Smooth muscle cell (in vitro differentiated cells): Measurements from ENCODE around the gene CPNE5. TPM values are rescaled to one million over a fixed set of nuclear protein-coding genes. Genes with fewer than 3 reads are reported as not detected.

ENCODE experiments used
- DNase-seq: peaks from one replicate; lab custom pipeline; 2025; ENCODE audit not compliant: unreplicated experiment; lab: John Stamatoyannopoulos, UW
- H2AFZ ChIP-seq: fragments of 200-600 bp; sonication (generic); 2 replicates; pipeline ENCODE4 v1.6.0; 2016; ENCODE audit warnings: antibody characterized with exemption, low read depth, mild to moderate bottlenecking
- H3F3A ChIP-seq: fragments of 200-600 bp; sonication (generic); 2 replicates; pipeline ENCODE4 v1.6.0; 2017; ENCODE audit warnings: antibody characterized with exemption, low read depth
- H3K27ac ChIP-seq: fragments of 200-600 bp; sonication (generic); 2 replicates; pipeline ENCODE4 v1.5.1; 2016; ENCODE audit warnings: low read depth, mild to moderate bottlenecking
- H3K27me3 ChIP-seq: fragments of 200-600 bp; sonication (generic); 2 replicates; pipeline ENCODE4 v1.6.1; 2016; ENCODE audit warnings: low read depth, mild to moderate bottlenecking
- H3K36me3 ChIP-seq: fragments of 200-600 bp; sonication (generic); 2 replicates; pipeline ENCODE4 v1.5.1; 2016; ENCODE audit warnings: low read depth
- H3K4me1 ChIP-seq: fragments of 200-600 bp; sonication (generic); 2 replicates; pipeline ENCODE4 v1.5.1; 2016; ENCODE audit warnings: low read depth
- H3K4me2 ChIP-seq: fragments of 200-600 bp; sonication (generic); 2 replicates; pipeline ENCODE4 v1.6.0; 2016; ENCODE audit warnings: mild to moderate bottlenecking
- H3K4me3 ChIP-seq: fragments of 200-600 bp; sonication (generic); 2 replicates; pipeline ENCODE4 v1.5.1; 2016; ENCODE audit warnings: mild to moderate bottlenecking
- H3K79me2 ChIP-seq: fragments of 200-600 bp; sonication (generic); 2 replicates; pipeline ENCODE4 v1.6.0; 2016; ENCODE audit warnings: low read depth, mild to moderate bottlenecking
- H3K9ac ChIP-seq: fragments of 200-600 bp; sonication (generic); 2 replicates; pipeline ENCODE4 v1.6.0; 2016; ENCODE audit warnings: low read depth
- H3K9me3 ChIP-seq: fragments of 200-600 bp; sonication (generic); replicated peaks from 2 replicates; pipeline ENCODE4 v1.5.1; 2016; ENCODE audit warnings: low read depth
- H4K20me1 ChIP-seq: fragments of 200-600 bp; sonication (generic); 2 replicates; pipeline ENCODE4 v1.6.0; 2016; ENCODE audit warnings: low read depth
- WGBS: methylation state at CpG from one replicate; pipeline ENCODE4 v1.1.7; 2016; ENCODE audit warnings: low lambda C conversion rate; 5-methylcytosine and 5-hydroxymethylcytosine counted together
- polyA plus RNA-seq: library from polyadenylated mRNA; unstranded; fragments of >200 nt; fragmentation: Nextera tagmentation; extraction: Ambion mirVana; gene quantifications from 2 replicates; pipeline ENCODE4 v1.2.1, GENCODE V29; 2016
- total RNA-seq: library from RNA; depleted of rRNA; stranded (reverse); fragments of >200 nt; gene quantifications from 2 replicates; pipeline ENCODE4 v1.2.3, GENCODE V29; 2014
- TF ChIP-seq, protein P1 (sequence below): fragments of 200-600 bp; sonication (generic); IDR thresholded peaks from 2 replicates; pipeline ENCODE4 v1.5.1; 2017; ENCODE audit warnings: borderline replicate concordance, mild to moderate bottlenecking, antibody characterized with exemption; ENCODE audit not compliant: insufficient read depth, poor library complexity, severe bottlenecking

CPNE5 gene
- total and polyA plus RNA-seq, 2 experiments from 2014 or later = 1.0 TPM; not detected in 1

DNA sequence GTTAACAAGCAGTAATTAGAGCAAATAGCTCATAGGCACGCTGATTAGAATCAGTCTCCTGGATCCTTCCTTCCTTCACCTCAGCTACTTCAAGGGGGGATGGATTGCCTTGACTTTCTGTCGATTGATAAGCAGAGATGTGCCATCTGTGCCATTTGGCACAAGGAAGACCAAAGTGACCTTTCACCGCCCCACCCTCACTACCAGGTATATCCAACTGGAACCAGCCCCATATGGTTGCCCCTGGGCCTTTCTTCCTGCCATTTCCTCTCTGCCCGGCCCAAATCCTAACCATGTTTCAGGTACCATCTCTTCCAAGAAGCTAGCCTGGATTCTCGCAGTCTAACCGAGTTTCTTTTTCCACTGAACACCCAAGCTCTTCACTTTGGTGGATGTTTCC, 8.7 kb upstream of the CPNE5 start:
- peaks cover 17% of the 10 kb centered on the region for H3K4me1 ChIP-seq
- H3K27me3 ChIP-seq = no peaks in the 10 kb centered on the region
- H3K4me2 ChIP-seq = peak overlapping the region; percentile 84
- H3K9ac ChIP-seq = no peak overlapping the region
- WGBS = 94% methylated on average over 6 of the region's 6 CpGs
- TF ChIP-seq, protein P1, sequence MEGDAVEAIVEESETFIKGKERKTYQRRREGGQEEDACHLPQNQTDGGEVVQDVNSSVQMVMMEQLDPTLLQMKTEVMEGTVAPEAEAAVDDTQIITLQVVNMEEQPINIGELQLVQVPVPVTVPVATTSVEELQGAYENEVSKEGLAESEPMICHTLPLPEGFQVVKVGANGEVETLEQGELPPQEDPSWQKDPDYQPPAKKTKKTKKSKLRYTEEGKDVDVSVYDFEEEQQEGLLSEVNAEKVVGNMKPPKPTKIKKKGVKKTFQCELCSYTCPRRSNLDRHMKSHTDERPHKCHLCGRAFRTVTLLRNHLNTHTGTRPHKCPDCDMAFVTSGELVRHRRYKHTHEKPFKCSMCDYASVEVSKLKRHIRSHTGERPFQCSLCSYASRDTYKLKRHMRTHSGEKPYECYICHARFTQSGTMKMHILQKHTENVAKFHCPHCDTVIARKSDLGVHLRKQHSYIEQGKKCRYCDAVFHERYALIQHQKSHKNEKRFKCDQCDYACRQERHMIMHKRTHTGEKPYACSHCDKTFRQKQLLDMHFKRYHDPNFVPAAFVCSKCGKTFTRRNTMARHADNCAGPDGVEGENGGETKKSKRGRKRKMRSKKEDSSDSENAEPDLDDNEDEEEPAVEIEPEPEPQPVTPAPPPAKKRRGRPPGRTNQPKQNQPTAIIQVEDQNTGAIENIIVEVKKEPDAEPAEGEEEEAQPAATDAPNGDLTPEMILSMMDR = no peak
- DNase-seq = no peak
- H3K36me3 ChIP-seq = no peaks in the 10 kb centered on the region
- no peak overlapping the region for H3K4me3 ChIP-seq
- H3F3A ChIP-seq = peaks cover 9% of the 10 kb centered on the region
- H2AFZ ChIP-seq = no peak overlapping the region
- no peak overlapping the region for H3K27ac ChIP-seq
- no peaks in the 10 kb centered on the region for H3K79me2 ChIP-seq
- H3K9me3 ChIP-seq = no peaks in the 10 kb centered on the region
- no peaks in the 10 kb centered on the region for H4K20me1 ChIP-seq

DNA sequence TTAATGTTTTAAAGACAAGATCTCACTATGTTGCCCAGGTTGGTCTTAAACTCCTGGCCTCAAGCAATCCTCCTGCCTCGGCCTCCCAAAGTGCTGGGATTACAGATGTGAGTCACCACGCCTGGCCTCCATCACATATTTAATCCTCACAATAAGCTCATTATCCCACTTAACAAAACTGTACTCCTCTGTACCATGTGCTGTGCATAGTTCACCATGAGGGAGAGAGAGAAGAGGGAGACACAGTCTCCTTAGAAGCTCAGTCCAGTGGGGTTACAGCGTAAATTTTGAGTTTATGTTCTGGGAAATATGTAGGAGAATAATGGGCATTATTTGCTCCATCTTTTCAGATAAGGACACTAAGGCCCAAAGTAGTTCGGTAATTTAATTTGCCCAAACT, 7.9 kb upstream of the CPNE5 start:
- Histone ChIP-seq H3K27me3 (no peaks in the 10 kb centered on the region), H2AFZ (no peak overlapping the region), H3K4me2 (no peak overlapping the region), H3K4me3 (no peak overlapping the region), H3K36me3 (no peaks in the 10 kb centered on the region), H3K27ac (no peak overlapping the region), H4K20me1 (no peaks in the 10 kb centered on the region), H3K9me3 (no peaks in the 10 kb centered on the region), H3K9ac (no peak overlapping the region), H3F3A (peaks cover 5% of the 10 kb centered on the region), H3K4me1 (peaks cover 17% of the 10 kb centered on the region), H3K79me2 (no peaks in the 10 kb centered on the region)
- 84% methylated on average over 4 of the region's 4 CpGs for WGBS
- no peak for DNase-seq
- TF ChIP-seq, protein P1 = no peak

DNA sequence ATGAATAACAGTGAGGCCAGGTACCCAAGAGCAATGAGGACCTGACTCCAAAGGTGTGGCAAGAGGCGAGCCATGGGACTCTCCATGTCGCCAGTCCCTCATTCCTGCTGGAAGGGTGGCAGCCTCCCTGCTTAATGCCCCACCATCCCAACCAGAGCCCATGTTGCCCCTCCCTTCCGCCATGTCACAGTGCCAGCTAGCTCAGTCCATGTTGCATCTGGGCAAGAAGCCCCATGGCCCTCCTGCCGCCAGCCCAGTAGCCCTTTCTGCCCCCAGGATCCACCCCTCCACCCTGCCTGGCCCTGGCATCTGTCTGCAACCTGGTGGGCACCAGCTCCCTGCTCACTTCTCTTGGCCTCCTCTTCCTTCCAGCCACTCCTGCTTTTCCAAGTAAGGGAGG, 6.0 kb upstream of the CPNE5 start:
- WGBS = 81% methylated on average over 4 of the region's 4 CpGs
- TF ChIP-seq, protein P1 = no peak
- H3K4me2 ChIP-seq = no peak overlapping the region
- H3K9ac ChIP-seq = no peak overlapping the region
- H3K79me2 ChIP-seq = no peaks in the 10 kb centered on the region
- no peaks in the 10 kb centered on the region for H3K36me3 ChIP-seq
- H2AFZ ChIP-seq = no peak overlapping the region
- no peaks in the 10 kb centered on the region for H3K9me3 ChIP-seq
- H3K4me1 ChIP-seq = peaks cover 25% of the 10 kb centered on the region
- no peaks in the 10 kb centered on the region for H4K20me1 ChIP-seq
- DNase-seq = no peak
- no peak overlapping the region for H3K27ac ChIP-seq
- no peak overlapping the region for H3K4me3 ChIP-seq
- no peaks in the 10 kb centered on the region for H3K27me3 ChIP-seq
- H3F3A ChIP-seq = peaks cover 6% of the 10 kb centered on the region
